ENCODE data around the gene PTGDR2.

PTGDR2 gene

DNA sequence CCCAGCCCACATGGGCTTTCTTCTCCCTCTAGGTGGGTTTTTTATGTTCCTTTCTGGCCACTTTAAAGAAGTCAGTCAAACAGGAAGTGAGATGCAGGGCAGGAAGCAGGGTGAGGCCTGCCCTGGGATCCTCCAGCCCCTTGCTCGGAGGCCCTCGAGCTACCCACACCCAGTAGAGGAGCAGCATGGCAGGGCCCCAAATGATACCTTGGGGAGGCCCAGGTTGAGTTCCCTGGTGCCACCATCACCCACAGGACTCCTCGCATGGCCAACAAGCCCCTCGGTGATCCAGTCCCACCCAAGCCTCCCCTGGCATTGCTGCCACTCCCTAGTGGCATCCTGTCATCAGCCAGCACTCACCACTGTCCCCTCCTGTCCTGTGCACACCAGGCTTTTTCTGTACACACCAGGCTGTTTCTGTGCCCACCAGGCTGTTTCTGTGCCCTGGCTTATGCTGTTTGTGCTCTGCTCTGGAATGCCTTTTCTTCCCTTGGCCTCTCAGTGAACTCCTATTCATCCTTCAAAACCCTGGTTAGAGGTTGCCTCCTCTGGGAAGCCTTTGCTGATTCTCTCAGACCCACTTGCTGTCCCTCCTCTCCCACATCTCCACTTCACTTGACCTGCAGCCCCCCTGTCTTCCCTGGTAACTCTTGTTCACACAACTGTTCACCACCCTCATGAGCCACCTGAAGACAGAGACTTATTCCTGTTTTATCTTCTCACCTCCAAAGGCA, 3.1 kb upstream of the PTGDR2 start:
- no peak for DNase-seq

DNA sequence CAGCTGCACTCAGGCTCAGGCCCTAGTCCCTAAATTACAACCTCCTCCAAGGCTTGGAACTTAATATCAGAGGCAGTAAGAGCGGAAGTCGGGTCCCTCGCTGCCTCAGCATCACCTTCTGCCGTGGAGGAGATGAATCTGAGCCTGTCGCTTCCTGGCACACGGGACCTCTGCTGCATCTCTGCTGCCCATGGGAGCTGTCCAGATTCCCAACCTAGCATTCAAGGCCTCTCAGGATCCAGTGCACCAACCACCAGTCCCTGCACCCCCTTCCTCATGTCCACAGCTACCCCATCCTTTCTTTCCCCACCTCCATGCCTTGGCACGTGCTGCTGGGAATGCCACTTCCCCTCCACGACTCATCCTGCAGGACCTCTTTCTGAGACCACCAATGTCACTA, 2.5 kb upstream of the PTGDR2 start:
- DNase-seq: no peak

DNA sequence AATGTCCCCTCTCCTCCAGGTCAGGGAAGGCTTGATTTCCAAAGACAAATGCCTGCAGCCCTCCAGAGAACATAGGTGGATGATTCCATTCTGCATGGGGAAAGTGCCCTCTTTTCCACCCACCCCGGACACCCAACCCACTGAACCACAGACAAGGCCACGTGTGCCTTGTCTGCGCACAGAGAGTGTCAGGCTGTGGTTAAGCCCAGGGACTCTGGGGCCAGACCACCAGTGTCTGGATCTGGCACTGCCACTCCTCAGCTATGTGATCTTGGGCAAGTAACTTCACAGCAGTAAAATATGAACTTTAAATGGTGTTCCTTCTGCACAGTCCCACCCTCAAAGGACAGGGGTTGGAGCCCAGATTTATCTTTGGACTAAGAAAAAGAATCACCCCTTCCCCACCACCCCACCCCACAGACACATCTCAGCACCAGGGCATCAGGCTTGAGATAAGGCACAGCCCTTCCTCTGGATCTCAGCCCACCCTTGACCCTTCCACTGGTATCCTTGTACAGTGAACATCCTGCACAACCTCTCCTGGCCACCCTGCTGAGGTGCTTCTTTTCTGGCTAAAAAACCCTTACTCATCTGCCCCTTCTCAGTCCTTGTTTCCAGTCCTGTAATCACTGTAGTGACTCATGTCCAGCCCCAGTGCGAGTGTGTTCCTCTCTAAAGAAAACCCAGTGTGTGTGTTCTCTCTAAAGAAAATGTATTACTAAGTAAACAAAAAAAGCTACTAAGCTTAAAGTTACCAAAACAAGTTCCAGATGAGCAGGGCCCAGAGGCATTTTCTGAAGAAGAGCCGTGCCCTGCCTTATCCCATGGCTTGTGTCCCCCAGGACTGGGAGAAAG, 1.9 kb upstream of the PTGDR2 start:
- DNase-seq: no peak

DNA sequence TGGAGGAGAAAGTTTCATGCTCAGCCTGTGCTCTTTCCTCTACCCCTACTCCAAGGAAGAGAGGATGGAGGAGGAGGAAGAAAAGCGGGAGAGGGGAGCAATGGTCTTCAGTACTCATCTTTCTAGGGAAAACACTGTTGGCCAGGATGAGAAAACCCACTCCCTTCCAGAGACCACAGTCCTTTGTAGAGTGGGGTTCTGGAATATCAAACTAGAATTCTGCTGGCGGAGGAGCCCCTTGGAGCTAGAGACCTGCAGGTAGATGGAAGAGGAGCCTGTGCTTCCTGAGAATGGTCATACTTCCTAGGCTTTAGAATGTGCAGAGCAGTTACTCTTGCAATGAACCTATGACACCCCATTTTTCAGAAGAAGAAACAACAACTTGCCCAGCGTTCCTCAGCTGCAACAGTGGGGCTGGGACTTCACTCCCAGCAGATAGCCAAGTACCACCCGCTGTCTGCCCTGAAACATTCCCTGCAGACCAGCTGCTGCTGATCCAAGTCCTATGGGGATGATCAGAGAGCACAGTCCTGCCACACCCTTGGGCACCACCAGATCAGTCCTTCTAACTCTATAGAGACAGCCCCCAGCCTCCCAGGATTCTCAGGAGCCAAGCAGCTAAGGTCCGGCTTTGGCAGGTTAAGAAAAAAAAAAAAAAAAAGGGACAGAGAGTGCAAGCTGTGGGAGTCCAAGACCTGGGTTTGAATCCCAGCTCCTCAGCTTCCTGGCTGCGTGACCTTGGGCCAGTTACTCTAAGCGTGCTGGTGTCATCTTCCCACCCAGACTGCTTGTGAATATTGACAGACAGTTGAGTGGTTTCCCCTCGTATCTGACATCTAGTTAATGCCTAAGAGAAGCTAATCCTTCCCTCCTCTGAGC, 664 bp downstream of the PTGDR2 start:
- DNase-seq: no peak

DNA sequence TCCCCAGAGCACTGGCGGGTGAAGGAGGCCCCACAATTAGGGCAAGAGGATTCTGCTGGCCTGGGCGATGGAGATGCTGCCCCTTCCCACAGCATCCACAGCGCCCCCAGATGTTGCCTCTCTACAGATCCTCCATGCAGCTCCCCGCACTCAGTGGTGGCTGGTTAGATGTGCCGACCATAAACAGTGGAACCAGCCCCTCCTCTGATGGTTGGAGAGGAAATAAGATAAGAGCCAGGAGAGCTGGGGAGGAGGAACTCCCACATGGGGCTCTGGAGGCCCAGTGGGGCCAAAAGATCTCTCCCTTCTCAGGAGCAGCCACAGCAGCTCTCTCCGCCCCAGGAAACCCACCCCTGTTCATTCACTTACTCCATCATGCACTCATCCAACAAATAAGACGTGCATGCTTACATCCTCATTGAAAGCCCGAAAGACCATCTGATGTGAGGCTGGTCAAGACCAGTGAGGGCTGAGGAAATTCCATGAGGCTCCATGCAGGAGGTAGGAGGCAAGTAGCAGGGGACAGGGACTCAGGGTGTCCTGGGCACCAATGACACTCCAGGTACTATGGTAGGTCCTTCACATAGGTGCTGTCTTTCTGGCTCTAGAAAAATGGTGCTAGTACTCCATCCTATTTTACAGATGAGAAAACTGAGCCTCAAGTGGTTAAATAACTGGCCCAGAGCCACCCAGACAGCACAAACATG, 1.5 kb downstream of the PTGDR2 start:
- no peak for DNase-seq

DNA sequence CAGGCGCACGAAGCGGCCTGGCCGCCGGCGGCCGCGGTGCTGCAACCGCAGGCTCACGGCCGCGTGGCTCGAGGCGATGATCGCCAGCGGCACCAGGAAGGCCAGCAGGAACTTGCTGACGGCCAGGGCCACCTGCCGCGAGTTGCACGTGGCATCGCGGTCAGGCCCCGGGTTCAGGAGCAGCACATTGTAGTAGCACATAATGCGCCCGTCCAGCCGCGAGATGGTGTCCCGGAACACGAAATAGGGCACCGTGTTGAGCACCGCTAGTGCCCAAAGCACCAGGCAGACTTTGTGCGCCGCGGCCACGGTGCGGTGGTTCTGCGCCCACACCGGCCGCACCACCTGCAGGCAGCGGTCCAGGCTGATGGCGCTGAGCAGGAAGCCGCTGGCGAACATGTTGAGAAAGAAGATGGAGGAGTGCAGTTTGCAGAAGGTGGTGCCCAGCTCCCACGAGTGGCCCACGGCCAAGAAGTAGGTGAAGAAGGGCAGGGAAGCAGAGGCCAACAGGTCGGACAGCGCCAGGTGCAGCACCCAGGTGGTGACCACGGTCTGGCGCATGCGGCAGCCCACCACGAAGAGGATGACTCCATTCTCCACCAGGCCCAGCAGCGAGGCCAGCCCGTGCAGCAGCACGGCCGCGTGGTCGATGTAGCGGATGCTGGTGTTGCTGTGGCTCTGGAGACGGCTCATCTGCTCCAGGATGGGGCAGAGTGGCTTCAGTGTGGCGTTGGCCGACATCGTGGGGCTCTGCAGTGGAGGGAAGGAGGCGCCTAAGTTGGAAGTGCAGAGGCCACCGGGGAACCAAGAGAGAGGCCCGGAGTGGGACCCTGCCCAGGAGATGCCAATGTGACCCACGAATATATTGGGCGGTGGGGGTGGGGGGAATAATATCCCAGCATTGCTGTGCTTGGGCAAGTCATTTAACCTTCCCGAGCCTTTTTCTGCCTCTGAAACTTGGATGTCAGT, 2.5 kb downstream of the PTGDR2 start:
- DNase-seq: no peak

DNA sequence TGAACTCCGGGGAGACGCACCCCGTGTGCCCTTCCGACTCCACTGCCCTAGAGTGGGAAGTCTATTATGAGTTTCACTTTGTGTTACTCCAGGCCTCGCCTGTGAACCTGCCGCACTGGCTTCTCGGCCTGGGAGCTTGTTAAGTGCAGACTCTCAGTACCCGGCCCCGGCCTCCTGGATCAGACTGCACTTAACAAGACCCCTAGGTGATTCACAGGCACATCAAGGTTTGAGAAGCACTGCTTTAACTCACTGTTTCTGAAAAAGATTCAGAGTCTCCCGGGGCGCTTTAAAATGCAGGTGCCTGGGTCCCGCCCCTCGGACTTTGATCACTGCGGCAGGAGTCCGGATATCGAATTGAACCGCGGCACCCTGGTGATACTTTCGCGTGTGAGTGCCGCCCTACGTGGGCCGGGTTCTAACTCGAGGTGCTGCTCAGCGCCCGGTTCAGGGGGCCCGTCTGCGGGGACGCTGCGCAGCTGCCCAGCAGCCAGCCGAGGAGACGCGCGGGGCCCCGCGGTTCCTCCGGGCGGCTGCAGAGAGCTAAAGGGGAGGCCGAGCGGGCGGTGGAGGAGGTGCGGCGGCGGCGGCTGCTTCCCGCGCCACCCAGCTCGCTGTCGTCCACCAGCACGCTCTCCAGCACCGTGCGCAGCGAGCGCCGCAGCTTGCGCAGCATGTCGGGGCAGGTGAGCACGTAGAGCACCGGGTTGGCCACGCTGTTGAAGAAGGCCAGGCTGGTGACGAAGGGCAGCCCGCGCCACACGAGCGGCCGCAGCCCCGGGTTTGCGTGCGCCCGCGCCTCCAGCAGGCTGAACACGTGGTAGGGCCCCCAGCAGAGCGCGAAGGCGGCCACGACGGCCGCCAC, 3.4 kb downstream of the PTGDR2 start:
- DNase-seq: no peak

DNA sequence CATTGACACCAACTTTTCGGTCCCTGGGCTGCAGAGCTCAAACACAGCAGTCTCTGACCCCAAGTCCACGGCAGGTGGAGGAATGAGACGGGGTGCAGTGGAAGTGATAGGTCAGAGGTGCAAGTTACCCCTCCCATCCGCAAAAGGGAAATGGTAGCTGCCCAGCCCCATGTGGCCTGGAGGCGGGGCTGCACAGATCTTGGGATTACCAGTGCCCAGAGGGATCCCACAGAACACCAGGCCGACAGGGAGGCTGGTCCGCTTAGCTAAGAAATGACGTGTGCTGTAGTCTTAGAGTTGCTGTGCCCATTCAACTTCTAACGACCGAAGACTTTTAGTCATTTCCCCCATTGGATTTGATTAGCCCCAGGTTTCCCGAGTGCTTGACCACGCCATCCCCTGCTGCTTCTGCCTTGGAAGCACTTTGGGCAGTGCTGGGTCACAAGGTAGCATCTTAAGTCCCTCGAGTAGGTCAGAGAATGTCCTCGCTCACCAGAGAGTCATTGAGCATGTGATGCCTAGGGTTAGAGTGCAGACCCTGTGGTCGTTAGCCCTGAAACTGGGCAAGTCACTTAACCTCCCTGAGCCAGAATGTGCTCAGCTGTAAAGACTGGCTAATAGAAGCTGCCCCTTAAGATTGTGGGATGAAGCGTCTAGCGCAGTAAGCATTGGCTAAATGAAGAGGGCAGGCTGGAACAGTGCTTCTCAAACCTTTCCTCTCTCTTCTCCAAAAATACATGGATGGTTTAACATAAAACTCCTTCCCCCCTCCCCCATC, 4.2 kb downstream of the PTGDR2 start:
- DNase-seq: no peak

DNA sequence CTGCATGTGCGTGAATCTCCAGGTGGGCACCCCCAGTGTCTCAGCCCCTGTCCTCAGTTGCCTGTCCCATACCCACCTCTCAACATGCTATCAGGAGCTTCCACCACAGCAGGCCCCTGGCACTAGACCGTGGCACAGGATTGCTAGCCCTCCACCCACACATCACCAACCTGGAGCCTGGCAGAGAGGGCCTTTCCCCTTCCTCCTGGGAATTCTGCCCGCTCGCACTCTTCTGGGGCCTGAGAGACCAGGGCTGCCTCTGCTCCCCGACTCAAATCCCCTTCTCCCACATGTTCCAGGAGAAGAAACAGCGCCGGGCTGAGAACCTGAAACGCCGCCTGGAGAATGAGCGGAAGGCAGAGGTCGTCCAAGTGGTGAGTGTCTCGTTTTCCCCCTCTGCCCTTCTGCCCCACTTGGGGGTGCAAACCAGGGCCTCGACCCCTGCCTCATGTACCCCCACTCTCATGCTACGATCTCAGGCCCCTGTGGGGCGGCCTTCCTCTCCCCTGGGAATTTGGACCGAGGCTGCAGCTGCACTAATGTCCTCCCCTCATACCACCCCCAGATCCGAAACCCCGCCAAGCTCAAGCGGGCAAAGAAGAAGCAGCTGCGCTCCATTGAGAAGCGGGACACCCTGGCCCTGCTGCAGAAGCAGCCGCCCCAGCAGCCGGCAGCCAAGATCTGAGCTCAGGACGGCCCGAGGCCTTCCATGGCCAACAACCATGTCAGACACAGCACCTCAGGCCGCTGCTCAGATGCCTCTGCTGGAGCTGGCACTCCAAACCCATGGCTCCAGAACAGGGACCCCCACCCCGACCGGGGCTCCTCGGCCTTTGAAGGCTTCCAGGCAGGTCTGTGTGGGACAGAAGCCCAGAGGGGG, 5.9 kb downstream of the PTGDR2 start:
- no peak for DNase-seq

DNA sequence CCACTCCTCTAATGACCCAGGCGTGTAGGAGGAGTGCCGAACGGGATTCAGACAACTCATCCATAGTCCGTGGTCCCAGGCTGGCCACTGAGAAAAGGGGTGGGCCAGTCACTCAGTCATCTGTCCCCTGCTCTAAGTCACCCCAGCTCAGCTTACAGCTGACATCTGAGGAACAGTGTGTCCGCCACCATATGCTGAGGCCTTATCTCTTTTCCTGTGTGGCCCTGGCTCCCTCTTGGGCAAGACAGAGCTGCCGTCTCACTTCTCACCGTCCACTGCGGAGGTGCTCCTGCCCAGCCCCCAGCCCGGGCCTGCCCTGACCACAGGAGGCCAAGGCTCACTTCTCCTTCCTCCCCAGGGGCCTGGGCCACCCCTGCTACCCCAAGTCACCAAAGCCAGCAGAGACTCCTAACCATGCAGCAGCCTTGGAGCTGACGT, 7.0 kb downstream of the PTGDR2 start:
- DNase-seq: no peak

DNA sequence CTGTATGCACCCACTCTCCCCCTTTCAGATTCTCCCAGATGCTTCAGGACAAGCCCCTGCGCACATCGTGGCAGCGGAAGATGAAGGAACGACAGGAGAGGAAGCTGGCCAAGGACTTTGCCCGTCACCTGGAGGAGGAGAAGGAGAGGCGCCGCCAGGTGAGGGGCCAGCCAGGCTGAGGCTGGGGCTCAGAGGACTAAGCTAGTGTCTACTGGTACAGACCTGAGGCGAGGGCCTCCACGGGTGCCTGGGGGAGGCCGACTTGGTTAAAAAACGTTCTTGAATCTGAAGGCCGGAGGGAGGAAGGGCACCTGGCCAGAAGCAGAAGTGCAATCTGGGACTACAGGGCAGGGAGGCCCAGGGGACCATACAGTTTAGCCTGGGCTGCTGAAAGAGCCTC, 7.9 kb downstream of the PTGDR2 start:
- no peak for DNase-seq

DNA sequence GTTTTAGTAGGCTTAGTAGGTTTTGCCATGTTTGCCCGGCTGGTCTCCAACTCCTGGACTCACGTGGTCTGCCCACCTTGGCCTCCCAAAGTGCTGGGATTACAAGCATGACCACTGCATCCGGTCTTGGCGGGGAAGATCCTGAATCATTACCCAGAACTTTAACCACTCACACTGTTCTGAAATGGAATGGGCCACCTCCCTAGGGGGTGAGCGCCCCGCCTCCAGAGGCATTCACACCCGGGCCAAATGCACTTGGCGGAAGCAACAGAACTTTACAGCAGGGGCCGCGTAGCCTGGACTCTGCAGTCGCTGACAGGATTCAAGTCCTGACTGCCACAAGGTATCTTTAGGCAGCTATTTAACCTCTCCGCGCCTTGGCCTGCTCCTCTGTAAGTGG, 8.5 kb downstream of the PTGDR2 start:
- DNase-seq: no peak

DNA sequence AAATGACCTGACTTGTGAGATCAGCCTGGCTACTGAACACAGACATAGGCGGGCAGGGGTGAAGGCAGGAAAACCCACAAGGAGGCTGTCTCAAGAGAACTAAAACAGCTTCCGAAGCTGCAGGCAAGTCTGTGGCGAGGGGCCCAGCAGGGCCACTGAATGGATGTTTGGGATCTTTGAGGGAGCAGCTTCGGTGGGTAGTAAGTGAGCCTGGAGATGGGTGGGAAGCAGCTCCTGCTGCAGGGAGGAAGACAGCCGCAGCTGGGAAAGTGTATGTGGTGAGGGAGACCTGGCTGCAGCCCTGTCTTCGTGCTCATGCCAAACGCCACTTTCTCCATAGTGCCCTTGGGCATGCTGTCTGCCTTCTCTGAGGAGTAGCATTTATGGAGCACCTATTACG, 10.4 kb downstream of the PTGDR2 start:
- DNase-seq: no peak

DNA sequence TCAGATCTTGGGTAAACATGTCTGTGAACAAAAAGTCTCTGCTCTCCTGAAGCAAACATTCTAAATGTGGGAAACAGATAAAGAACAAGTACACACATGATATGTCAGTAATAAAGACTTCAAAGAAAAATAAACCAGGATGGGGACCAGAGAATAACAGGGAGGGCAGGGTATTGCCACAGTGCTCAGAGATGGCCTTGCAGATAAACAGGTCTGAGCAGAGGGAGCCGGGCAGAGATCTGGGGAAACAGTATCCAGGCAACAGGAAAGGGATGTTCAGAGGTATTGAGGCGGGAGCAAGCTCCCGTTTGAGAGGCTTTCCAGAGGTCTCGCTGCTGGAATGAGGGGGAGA, 10.9 kb downstream of the PTGDR2 start:
- DNase-seq: no peak

DNA sequence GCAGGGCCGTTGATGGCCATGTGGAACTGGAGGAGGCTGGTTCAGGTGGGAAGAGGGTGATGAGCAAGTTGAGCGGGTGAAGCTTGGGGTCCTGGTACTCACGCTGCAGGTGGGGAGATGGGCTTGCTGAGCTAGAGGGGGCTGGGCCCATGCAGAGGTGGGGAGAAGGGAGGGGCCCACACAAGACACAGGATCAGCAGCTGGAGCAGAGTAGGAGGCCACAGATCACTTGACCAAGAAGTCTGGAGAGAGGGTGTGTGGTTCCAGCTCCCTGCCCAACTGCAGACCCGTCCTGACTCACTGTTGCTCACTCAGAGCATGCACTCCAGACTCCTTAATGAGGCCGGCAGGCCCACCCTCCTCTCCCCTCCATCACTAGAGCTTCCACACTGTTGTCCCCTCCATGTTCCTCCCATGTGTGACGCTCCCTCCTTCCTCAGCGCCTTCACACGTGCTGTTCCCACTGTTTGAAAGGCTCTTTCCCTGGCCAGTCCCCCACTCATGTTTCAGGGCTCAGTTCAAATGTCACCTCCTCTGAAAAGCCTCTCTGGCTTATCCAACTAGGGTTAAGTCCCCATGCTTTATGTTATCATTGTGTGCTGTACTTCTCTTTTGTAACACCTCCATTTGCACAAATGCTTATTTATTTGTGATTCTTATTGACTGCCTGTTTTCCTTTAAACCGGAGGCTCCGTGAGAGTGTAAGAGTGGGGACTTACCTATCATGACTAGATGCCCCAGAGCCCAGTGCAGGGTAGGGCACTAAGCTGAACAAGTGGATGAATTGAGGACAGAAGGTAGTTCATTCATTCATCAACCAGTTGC, 11.5 kb downstream of the PTGDR2 start:
- DNase-seq: no peak

DNA sequence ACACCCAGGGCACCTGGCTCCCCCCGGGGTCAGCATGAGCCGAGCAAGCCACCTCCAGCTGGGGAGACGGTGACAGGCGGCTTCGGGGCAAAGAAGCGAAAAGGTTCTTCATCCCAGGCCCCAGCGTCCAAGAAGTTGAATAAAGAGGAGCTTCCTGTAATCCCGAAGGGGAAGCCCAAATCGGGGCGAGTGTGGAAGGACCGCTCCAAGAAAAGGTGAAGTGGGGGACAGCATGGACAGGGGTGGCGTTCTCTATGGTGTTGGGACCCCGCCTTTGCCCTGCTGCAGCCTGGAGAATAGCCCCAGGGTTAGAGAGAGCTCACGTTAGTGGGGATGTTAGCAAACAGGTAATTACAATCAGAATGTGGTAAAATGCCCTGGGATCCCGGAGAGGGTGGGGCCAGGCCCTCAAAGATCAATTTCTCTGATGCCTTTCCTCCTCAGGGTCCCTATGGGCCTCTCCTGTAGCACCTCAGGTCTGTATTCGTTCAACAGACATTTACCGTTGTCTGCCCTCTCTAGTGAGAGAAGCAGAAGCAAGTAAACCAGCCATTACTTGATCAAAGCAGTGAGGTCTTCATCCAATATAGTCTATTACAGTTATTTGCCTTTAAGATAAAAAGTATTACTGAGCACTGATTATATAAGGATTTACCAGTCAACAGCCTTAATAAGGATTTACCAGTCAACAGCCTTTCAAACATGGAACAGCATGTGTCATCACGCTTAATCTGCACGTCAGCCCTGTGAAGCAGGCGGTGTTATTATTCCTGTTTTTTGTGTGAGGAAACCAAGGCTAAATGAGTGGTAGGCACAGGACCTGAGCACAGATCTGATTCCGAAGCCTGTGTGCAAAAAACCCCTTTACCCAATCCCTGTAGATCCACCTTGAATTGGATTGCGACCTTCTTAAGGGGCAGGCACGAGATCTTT, 12.8 kb downstream of the PTGDR2 start:
- peak in 1 of 14 donors; percentile 38 for DNase-seq

Data from C1 segment of cervical spinal cord (tissue), 14 donors.